ENCODE data around the gene FANCG. TPM values are rescaled to one million over a fixed set of nuclear protein-coding genes. Genes with fewer than 3 reads are reported as not detected.

The FANCG gene
- total RNA-seq (2021; fragmentation: NEBNext Ultra II Directional; extraction: Animal tissue kit (Norgen Biotek cat#: 25700)) (86.7 and 87.1 TPM in 2 replicates), polyA plus RNA-seq (2011; rRNA removed) (66.6 and 75.2 TPM in 2 replicates), polyA minus RNA-seq (2011; rRNA and poly(A)+ RNA removed) (58.4 and 62.8 TPM in 2 replicates)
- 66.4 TPM for polyA plus RNA-seq (2011; cell fraction: cytosol; rRNA removed)
- 205 TPM for polyA plus RNA-seq (2011; cell fraction: nucleus; rRNA removed)
- polyA plus RNA-seq (2012, experiment 1 of 2), result 85.8 to 103 TPM (median 96.9 TPM) in 4 replicates
- 153 TPM for polyA plus RNA-seq (2012, experiment 2 of 2)
- 60.4 TPM for polyA plus RNA-seq (2013, experiment 1 of 2)
- polyA plus RNA-seq (2013, experiment 2 of 2), result 58.8 TPM
- 41.1 TPM for polyA minus RNA-seq (2011; cell fraction: cytosol; rRNA and poly(A)+ RNA removed)
- 83.4 TPM for polyA minus RNA-seq (2011; cell fraction: nucleus; rRNA and poly(A)+ RNA removed)
- long read RNA-seq, experiment 1, transcript FANCG-201 (14 exons, 2,631 nt), result major isoform, 7 of 35 reads
- long read RNA-seq, experiment 1, partial matches to known transcripts, result 15 of 35 reads
- long read RNA-seq, experiment 1, other reads (novel, unspliced or antisense), result 12 of 35 reads
- long read RNA-seq, experiment 2, transcript FANCG-201 (14 exons, 2,631 nt), result major isoform, 17 of 24 reads
- long read RNA-seq, experiment 2, partial matches to known transcripts, result 3 of 24 reads
- long read RNA-seq, experiment 2, other reads (novel, unspliced or antisense), result 4 of 24 reads

- peaks cover 8 to 25% of the 10 kb centered on the region in 2 experiments for H3K79me2 ChIP-seq (ENCODE audit: control insufficient read depth in 1 of 2, insufficient read depth in 2 of 2, low read length in 2 of 2)
- peak within 1 kb of the TSS; percentile 83 to 99 for H3K4me2 ChIP-seq (ENCODE audit: insufficient read depth in 1 of 2, low read depth in 2 of 2, low read length in 2 of 2)
- DNase-seq (ENCODE audit: low read depth in 1 of 2, low spot score in 2 of 2), result peak; percentile 72 to 90
- H2BK12ac ChIP-seq (ENCODE audit: low read depth, low read length), result no peak within 1 kb of the TSS
- H3K56ac ChIP-seq (replicated peaks; ENCODE audit: insufficient read length, low read depth, low read length), result peak within 1 kb of the TSS; percentile 98
- ChIA-PET POLR2A (ENCODE audit: partially characterized antibody) (interaction anchor here (0.5 to 17.6 kb wide), 22 partner anchors 9 to 647 kb away, joined by 3 to 440 read pairs (median 4); partner anchors contain the start of genes PIGO, STOML2 and VCP), CTCF (ENCODE audit: partially characterized antibody) (interaction anchor here (0.6 to 6.7 kb wide), 9 partner anchors 8 to 584 kb away, joined by 3 to 46 read pairs (median 5); partner anchors contain the start of gene PIGO)
- peak within 1 kb of the TSS; percentile 93 for H3K27ac ChIP-seq (ENCODE audit: low read depth, low read length)
- peak within 1 kb of the TSS; percentile 95 for H3K18ac ChIP-seq (ENCODE audit: extremely low read depth, low read length)
- no peaks in the 10 kb centered on the region for H3K27me3 ChIP-seq (replicated peaks in 1 of 4; ENCODE audit: control insufficient read depth in 3 of 4, extremely low read depth in 1 of 4, insufficient read depth in 3 of 4, low read length in 3 of 4)
- 1% methylated on average over 58 of the region's 67 CpGs; no CpG with 5 or more reads in 1 of the 2 experiments for WGBS, 2 experiments (ENCODE audit: extremely low coverage in 1 of 2, insufficient coverage in 1 of 2, insufficient read length in 1 of 2, insufficient replicate concordance in 2 of 2, low coverage in 1 of 2, low lambda C conversion rate in 2 of 2, missing lambda C conversion rate in 1 of 2)
- H3K14ac ChIP-seq (ENCODE audit: insufficient read length), result no peak within 1 kb of the TSS
- peak within 1 kb of the TSS; percentile 93 for H4K91ac ChIP-seq (replicated peaks; ENCODE audit: insufficient read length, low read length)
- no peaks in the 10 kb centered on the region for H3K9me3 ChIP-seq (ENCODE audit: insufficient read depth in 2 of 2, low read depth in 1 of 2, low read length in 1 of 2)
- peak within 1 kb of the TSS; percentile 6 for H3K4ac ChIP-seq (replicated peaks; ENCODE audit: insufficient read length, low read depth, low read length)
- no peak within 1 kb of the TSS for H2BK20ac ChIP-seq (ENCODE audit: low read length)
- peak within 1 kb of the TSS; percentile 72 to 92 (median 87) for H3K4me3 ChIP-seq (ENCODE audit: extremely low read depth in 1 of 4, insufficient read depth in 2 of 4, low read depth in 3 of 4, low read length in 4 of 4)
- peak within 1 kb of the TSS; percentile 97 for H2BK5ac ChIP-seq (ENCODE audit: low read depth, low read length)
- H4K8ac ChIP-seq (ENCODE audit: extremely low read depth, insufficient read depth, low read length), result peak within 1 kb of the TSS; percentile 99
- peak within 1 kb of the TSS; percentile 97 for H4K5ac ChIP-seq (ENCODE audit: insufficient read length, low read depth, low read length)
- peaks cover 8% of the 10 kb centered on the region; the same call in 1 of the 2 replicates for H3K79me1 ChIP-seq (ENCODE audit: low read depth, low read length)
- H3K23ac ChIP-seq (ENCODE audit: insufficient read length), result no peak within 1 kb of the TSS
- H2AK5ac ChIP-seq (ENCODE audit: low read depth, low read length), result 0 out of 2 replicates have a peak within 1 kb of the TSS, but pooled peaks have one; percentile 48
- peak within 1 kb of the TSS; percentile 72; the same call in 1 of the 2 replicates for H2BK15ac ChIP-seq (ENCODE audit: low read length)
- peak within 1 kb of the TSS; percentile 89 to 93 (median 90) for H3K9ac ChIP-seq (replicated peaks in 1 of 4; ENCODE audit: extremely low read depth in 1 of 4, low read depth in 3 of 4, low read length in 3 of 4)
- H3K36me3 ChIP-seq (ENCODE audit: control insufficient read depth in 2 of 4, insufficient read depth in 4 of 4, low read length in 3 of 4), result peaks cover 17 to 28% (median 24%) of the 10 kb centered on the region in 4 experiments
- H3K4me1 ChIP-seq (replicated peaks in 1 of 4; ENCODE audit: control insufficient read depth in 3 of 4, insufficient read depth in 4 of 4, low read length in 3 of 4), result peaks cover 0 to 13% (median 4%) of the 10 kb centered on the region in 4 experiments; a peak in 4 of 7 replicates
- peak within 1 kb of the TSS; percentile 83 for H2BK120ac ChIP-seq (replicated peaks; ENCODE audit: low read depth, low read length)
- peaks cover 13% of the 10 kb centered on the region for H3K23me2 ChIP-seq (ENCODE audit: low read depth, low read length)
- peak; percentile 70 for FAIRE-seq
- H4K20me1 ChIP-seq (replicated peaks in 1 of 2; ENCODE audit: control insufficient read depth in 1 of 2, insufficient read depth in 2 of 2, low read length in 2 of 2), result no peaks in the 10 kb centered on the region
- H2AFZ ChIP-seq (ENCODE audit: low read length), result peak within 1 kb of the TSS; percentile 54; the same call in 1 of the 2 replicates
- no peak for TF ChIP-seq TCF12 (IDR thresholded peaks at IDR 0.05; ENCODE audit: low read depth, low read length)
- peak; percentile 46 for TF ChIP-seq KDM4A (IDR thresholded peaks at IDR 0.05; ENCODE audit: low read depth, low read length, severe bottlenecking)
- TF ChIP-seq USF2 (IDR thresholded peaks at IDR 0.05; ENCODE audit: low read length), result 0 out of 2 replicates have a peak, but pooled peaks have one; percentile 4
- TF ChIP-seq JUN (IDR thresholded peaks at IDR 0.05; ENCODE audit: low read depth, low read length), result no peak
- peak; percentile 19 for TF ChIP-seq TAF7 (optimal IDR thresholded peaks at IDR 0.05; ENCODE audit: borderline replicate concordance, low read depth, low read length)
- TF ChIP-seq CEBPB (IDR thresholded peaks at IDR 0.05; ENCODE audit: low read depth, low read length), result no peak
These were observed at the start of gene FANCG for GRCh38 chr9:35079426-35080341. FANCG (minus strand) TSS chr9:35079942; CDS start chr9:35079524, 418 bp downstream.

All from H1 (cell line).